ENCODE measurements around the gene IL31.

- TF ChIP-seq CTCF (IDR thresholded peaks at IDR 0.05) (no peak), POLR2AphosphoS5 (IDR thresholded peaks at IDR 0.05) (no peak), POLR2A (IDR thresholded peaks at IDR 0.05) (no peak)
These were observed 31.2 kb downstream of the IL31 start for GRCh38 chr12:122142857-122143256.

Data from stomach (tissue), 4 donors.